SU-DHL-6 (cell line): ENCODE data around the gene HIVEP2.

Experiments
- H2AFZ ChIP-seq: fragments of 200-600 bp; sonication (generic); 2 replicates; pipeline ENCODE4 v1.6.1; 2014; ENCODE audit warnings: low read depth, mild to moderate bottlenecking, moderate library complexity, mixed read lengths, antibody characterized with exemption, low read length; ENCODE audit not compliant: severe bottlenecking
- H3F3A ChIP-seq: fragments of 200-600 bp; shearing (Covaris generic); 2 replicates; pipeline ENCODE4 v1.6.0; 2016; ENCODE audit warnings: antibody characterized with exemption, mild to moderate bottlenecking; ENCODE audit not compliant: insufficient read depth
- H3K27ac ChIP-seq: fragments of 200-600 bp; sonication (generic); 2 replicates; pipeline ENCODE4 v1.5.1; 2016; ENCODE audit warnings: low read depth, mild to moderate bottlenecking, low read length, moderate library complexity, mixed read lengths
- H3K27me3 ChIP-seq: fragments of 200-600 bp; sonication (generic), shearing (Covaris generic); 2 replicates; pipeline ENCODE4 v1.6.0; 2014; ENCODE audit warnings: mild to moderate bottlenecking, low read length
- H3K36me3 ChIP-seq: fragments of 200-600 bp; sonication (generic); 2 replicates; pipeline ENCODE4 v1.6.1; 2014; ENCODE audit warnings: mild to moderate bottlenecking, low read length, mixed read lengths
- H3K4me2 ChIP-seq: fragments of 300-600, 200-600 bp; shearing (Covaris generic), sonication (generic); 2 replicates; pipeline ENCODE4 v1.6.0; 2014; ENCODE audit warnings: low read length, low read depth, mild to moderate bottlenecking; ENCODE audit not compliant: poor library complexity, severe bottlenecking
- H3K4me3 ChIP-seq: fragments of 200-600 bp; sonication (generic); 2 replicates; pipeline ENCODE4 v1.5.1; 2014; ENCODE audit warnings: antibody characterized with exemption, low read length, mild to moderate bottlenecking, mixed read lengths; ENCODE audit not compliant: insufficient read depth, poor library complexity, severe bottlenecking
- H3K79me2 ChIP-seq: fragments of 200-600 bp; sonication (generic); 2 replicates; pipeline ENCODE4 v1.6.1; 2014; ENCODE audit warnings: mild to moderate bottlenecking, low read length, moderate library complexity; ENCODE audit not compliant: insufficient read depth
- H3K9ac ChIP-seq: fragments of 200-600 bp; sonication (generic); 2 replicates; pipeline ENCODE4 v1.7.0; 2014; ENCODE audit warnings: mild to moderate bottlenecking, low read length
- H3K9me2 ChIP-seq: fragments of 200-600 bp; sonication (generic); replicated peaks from 2 replicates; pipeline ENCODE4 v1.6.1; 2014; ENCODE audit warnings: low read length; ENCODE audit not compliant: insufficient read depth
- H3K9me3 ChIP-seq: fragments of 200-600 bp; sonication (generic); 2 replicates; pipeline ENCODE4 v1.6.1; 2014; ENCODE audit warnings: low read length, mixed read lengths; ENCODE audit not compliant: insufficient read depth
- H4K20me1 ChIP-seq: fragments of 200-600 bp; sonication (generic); 2 replicates; pipeline ENCODE4 v1.6.1; 2014; ENCODE audit warnings: low read depth, mild to moderate bottlenecking, antibody characterized with exemption, low read length, moderate library complexity, mixed read lengths
- EZH2phosphoT487 ChIP-seq: fragments of 200-600 bp; sonication (generic), shearing (Covaris generic); conservative IDR thresholded peaks from 2 replicates; pipeline ENCODE4 v1.6.1; 2018; ENCODE audit warnings: mild to moderate bottlenecking, antibody characterized with exemption, low read length, moderate library complexity, mixed read lengths
- TF ChIP-seq, protein P1 (sequence below): fragments of 200-600 bp; sonication (generic); IDR thresholded peaks from one replicate; pipeline ENCODE4 v1.5.1; 2017; ENCODE audit warnings: antibody characterized with exemption, mild to moderate bottlenecking, low read length, moderate library complexity; ENCODE audit not compliant: insufficient read depth, poor library complexity, severe bottlenecking

The HIVEP2 gene

DNA sequence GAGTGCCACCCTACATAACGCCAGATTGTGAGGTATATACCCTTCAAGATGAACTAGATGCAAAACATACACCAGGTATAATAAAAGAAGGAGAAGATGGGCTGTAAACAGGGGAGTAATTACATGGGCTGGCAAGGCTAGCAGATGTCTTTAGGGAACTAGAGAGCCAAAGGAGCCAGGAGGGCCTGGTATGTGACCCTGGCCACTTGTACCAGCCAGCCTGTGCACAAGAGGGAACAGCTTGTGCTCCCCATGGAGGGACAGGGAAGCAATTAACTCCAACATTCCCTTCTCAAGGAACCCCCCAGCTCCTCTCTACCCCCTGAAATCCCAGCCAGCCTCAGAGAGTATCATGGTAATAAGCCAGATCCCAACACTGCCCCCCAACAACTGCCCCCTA, 139.9 kb downstream of the HIVEP2 start:
- no peak overlapping the region for H3K4me2 ChIP-seq
- TF ChIP-seq, protein P1, sequence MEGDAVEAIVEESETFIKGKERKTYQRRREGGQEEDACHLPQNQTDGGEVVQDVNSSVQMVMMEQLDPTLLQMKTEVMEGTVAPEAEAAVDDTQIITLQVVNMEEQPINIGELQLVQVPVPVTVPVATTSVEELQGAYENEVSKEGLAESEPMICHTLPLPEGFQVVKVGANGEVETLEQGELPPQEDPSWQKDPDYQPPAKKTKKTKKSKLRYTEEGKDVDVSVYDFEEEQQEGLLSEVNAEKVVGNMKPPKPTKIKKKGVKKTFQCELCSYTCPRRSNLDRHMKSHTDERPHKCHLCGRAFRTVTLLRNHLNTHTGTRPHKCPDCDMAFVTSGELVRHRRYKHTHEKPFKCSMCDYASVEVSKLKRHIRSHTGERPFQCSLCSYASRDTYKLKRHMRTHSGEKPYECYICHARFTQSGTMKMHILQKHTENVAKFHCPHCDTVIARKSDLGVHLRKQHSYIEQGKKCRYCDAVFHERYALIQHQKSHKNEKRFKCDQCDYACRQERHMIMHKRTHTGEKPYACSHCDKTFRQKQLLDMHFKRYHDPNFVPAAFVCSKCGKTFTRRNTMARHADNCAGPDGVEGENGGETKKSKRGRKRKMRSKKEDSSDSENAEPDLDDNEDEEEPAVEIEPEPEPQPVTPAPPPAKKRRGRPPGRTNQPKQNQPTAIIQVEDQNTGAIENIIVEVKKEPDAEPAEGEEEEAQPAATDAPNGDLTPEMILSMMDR, result no peak
- TF ChIP-seq EZH2phosphoT487, result no peak
- 0 out of 2 replicates have a peak, but pooled peaks cover 2% of the 10 kb centered on the region for H3K36me3 ChIP-seq
- H3K27ac ChIP-seq, result no peak overlapping the region
- H3K9ac ChIP-seq, result no peak overlapping the region
- no peak overlapping the region for H2AFZ ChIP-seq
- no peaks in the 10 kb centered on the region for H3K79me2 ChIP-seq
- no peaks in the 10 kb centered on the region for H3F3A ChIP-seq
- no peaks in the 10 kb centered on the region for H3K9me3 ChIP-seq
- no peak overlapping the region for H3K4me3 ChIP-seq
- no peaks in the 10 kb centered on the region; the same call in 1 of the 2 replicates for H4K20me1 ChIP-seq
- H3K9me2 ChIP-seq, result no peaks in the 10 kb centered on the region
- H3K27me3 ChIP-seq, result no peaks in the 10 kb centered on the region

DNA sequence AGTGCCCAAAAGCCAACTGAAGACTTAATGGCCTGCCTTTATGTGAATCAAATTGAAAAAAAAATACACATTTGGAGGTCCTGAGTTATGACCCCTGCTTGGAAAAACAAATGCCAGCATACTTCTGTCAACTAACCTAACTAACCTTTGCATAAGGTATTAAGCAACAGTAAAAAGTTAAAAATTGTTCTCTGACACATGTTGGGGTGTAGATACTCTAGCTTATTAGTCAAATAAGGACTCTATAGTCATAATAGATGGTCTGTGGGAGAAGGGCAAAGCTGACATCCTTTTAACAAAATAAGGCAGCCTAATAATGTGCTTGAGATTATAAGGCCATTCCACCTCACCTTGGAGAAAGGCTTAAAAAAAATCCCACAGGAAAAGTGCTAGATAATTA, 140.5 kb downstream of the HIVEP2 start:
- Histone ChIP-seq H2AFZ (no peak overlapping the region), H3K9me3 (no peaks in the 10 kb centered on the region), H3K27ac (no peak overlapping the region), H3K27me3 (no peaks in the 10 kb centered on the region), H3K9ac (no peak overlapping the region), H3K9me2 (no peaks in the 10 kb centered on the region), H3K4me2 (no peak overlapping the region), H4K20me1 (no peaks in the 10 kb centered on the region; the same call in 1 of the 2 replicates), H3K4me3 (no peak overlapping the region), H3K79me2 (no peaks in the 10 kb centered on the region), H3F3A (no peaks in the 10 kb centered on the region), H3K36me3 (0 out of 2 replicates have a peak, but pooled peaks cover 2% of the 10 kb centered on the region)
- no peak for TF ChIP-seq EZH2phosphoT487
- TF ChIP-seq, protein P1, result no peak

DNA sequence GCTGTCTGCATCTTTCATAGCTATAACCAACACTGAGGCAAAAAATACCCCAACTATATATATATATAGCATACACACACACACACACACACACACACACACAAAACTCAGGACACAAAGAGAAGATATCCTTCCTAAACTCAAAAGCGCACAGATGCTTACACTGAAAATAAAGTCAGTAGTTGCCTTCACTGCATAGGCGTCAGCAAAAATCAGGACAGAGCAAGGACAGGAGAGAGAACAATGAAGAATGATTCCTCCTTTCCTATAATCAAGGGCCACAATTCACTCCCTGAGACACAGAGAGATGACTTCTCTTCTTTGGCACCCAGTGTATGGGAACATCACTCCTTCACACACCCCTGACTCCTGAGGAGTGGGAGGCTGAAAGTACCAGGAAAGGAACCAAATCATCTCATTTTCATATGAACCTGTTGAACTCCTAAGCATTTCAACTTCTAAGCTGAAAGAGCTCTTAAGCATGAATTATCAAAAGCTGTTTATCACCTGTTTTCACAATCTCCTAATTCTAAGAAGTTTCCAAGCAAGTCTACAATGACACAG, 141.4 kb downstream of the HIVEP2 start:
- Histone ChIP-seq H3K4me2 (no peak overlapping the region), H3K27me3 (no peaks in the 10 kb centered on the region), H3K27ac (no peak overlapping the region), H3K9ac (no peak overlapping the region), H4K20me1 (no peaks in the 10 kb centered on the region; the same call in 1 of the 2 replicates), H3K4me3 (no peak overlapping the region), H2AFZ (no peak overlapping the region), H3K79me2 (no peaks in the 10 kb centered on the region), H3K36me3 (0 out of 2 replicates have a peak, but pooled peaks cover 2% of the 10 kb centered on the region), H3K9me3 (no peaks in the 10 kb centered on the region), H3K9me2 (no peaks in the 10 kb centered on the region), H3F3A (no peaks in the 10 kb centered on the region)
- no peak for TF ChIP-seq EZH2phosphoT487
- TF ChIP-seq, protein P1, result no peak
